K562 (cell line): Measurements from ENCODE around the gene PSMC3IP. TPM values are rescaled to one million over a fixed set of nuclear protein-coding genes. Genes with fewer than 3 reads are reported as not detected.

Experiments used
- ATAC-seq: fragments of 200-7000 bp; cut with Tn5 transposase; 3 replicates; pipeline ENCODE4 v1.9.1; 2020; ENCODE audit warnings: moderate library complexity
- BruUV-seq: library from RNA; stranded (reverse); fragments of 400-500 nt; replicated peaks from 2 replicates; lab custom pipeline; 2021; lab: Mats Ljungman, UMichigan
- CTCF ChIA-PET: fragments of 300-600 bp; formaldehyde crosslinking; extraction: SDS; loops from one replicate; lab custom pipeline; 2021; ENCODE audit warnings: low intra/inter-chr PET ratio; lab: Yijun Ruan, JAX
- POLR2A ChIA-PET: fragments of 300-600, 350-650 bp; sonication (Branson Sonifier 250); formaldehyde crosslinking; extraction: SDS; loops from one replicate; lab custom pipeline; 2021; ENCODE audit warnings: antibody characterized with exemption, inconsistent platforms; lab: Yijun Ruan, JAX
- DNase-seq, 4 experiments: peaks; one replicate each; pipeline versions ENCODE4 v3.0.0 to v3.0.0-alpha.2; 2011 to 2018; ENCODE audit warnings: low spot score in 3 of 4, mixed read lengths in 3 of 4; ENCODE audit errors: extremely low read depth in 1 of 4
- FAIRE-seq: peaks from 2 replicates; lab custom pipeline; 2011; peaks lifted over from hg19 to GRCh38; lab: Jason Lieb, UNC
- H2AFZ ChIP-seq: 2 replicates; pipeline ENCODE4 v1.6.0; 2011; ENCODE audit warnings: low read depth, low read length, control low read depth, inconsistent platforms
- H3K27ac ChIP-seq: fragments of 200-600 bp; 3 replicates; pipeline ENCODE4 v1.8.0; 2011; ENCODE audit warnings: low read depth, mild to moderate bottlenecking, control low read depth, inconsistent platforms, low read length, moderate library complexity, mixed read lengths; ENCODE audit errors: extremely low read depth
- H3K27me3 ChIP-seq, 2 experiments: fragments of 300-600 bp in 1 of 2; 2 replicates in 1 of 2; 3 replicates in 1 of 2; pipeline versions ENCODE4 v1.6.0 to v1.8.0; 2011; ENCODE audit warnings: inconsistent platforms in 2 of 2, low read length in 2 of 2, mild to moderate bottlenecking in 1 of 2, mixed read lengths in 1 of 2, moderate library complexity in 1 of 2; ENCODE audit not compliant: control insufficient read depth in 2 of 2, insufficient read depth in 2 of 2
- H3K36me3 ChIP-seq: fragments of 300-600 bp; 3 replicates; pipeline ENCODE4 v1.8.0; 2011; ENCODE audit warnings: mild to moderate bottlenecking, low read length, inconsistent platforms; ENCODE audit not compliant: control insufficient read depth, insufficient read depth
- H3K4me1 ChIP-seq, 2 experiments: fragments of 200-600 bp in 1 of 2; replicated peaks in 1 of 2; 2 replicates in 1 of 2; 3 replicates in 1 of 2; pipeline versions ENCODE4 v1.5.1 to v1.8.0; 2011; ENCODE audit warnings: inconsistent platforms in 2 of 2, low read length in 2 of 2, mild to moderate bottlenecking in 1 of 2, mixed read lengths in 1 of 2, moderate library complexity in 1 of 2; ENCODE audit not compliant: control insufficient read depth in 2 of 2, insufficient read depth in 2 of 2
- H3K4me2 ChIP-seq: 2 replicates; pipeline ENCODE4 v1.6.1; 2011; ENCODE audit warnings: low read length, control low read depth, inconsistent platforms, mixed read lengths; ENCODE audit not compliant: insufficient read depth
- H3K4me3 ChIP-seq: fragments of 200-600 bp; sonication (generic), shearing (Covaris generic); 2 replicates; pipeline ENCODE4 v1.5.1; 2016; ENCODE audit warnings: control low read depth, inconsistent platforms
- H3K79me2 ChIP-seq: fragments of 200-600 bp; 3 replicates; pipeline ENCODE4 v1.8.0; 2011; ENCODE audit warnings: low read length, inconsistent platforms; ENCODE audit not compliant: control insufficient read depth, insufficient read depth
- H3K9ac ChIP-seq, 2 experiments: 2 replicates each; pipeline versions ENCODE4 v1.6.0 to v1.6.1; 2011; ENCODE audit warnings: low read depth in 2 of 2, low read length in 2 of 2, control low read depth in 1 of 2, inconsistent platforms in 1 of 2, mild to moderate bottlenecking in 1 of 2, mixed read lengths in 1 of 2; ENCODE audit not compliant: insufficient read depth in 1 of 2
- H3K9me1 ChIP-seq: one replicate; pipeline ENCODE4 v1.6.0; 2011; ENCODE audit warnings: inconsistent platforms, mild to moderate bottlenecking, low read length, moderate library complexity; ENCODE audit not compliant: control insufficient read depth, insufficient read depth
- H3K9me3 ChIP-seq: replicated peaks from 2 replicates; pipeline ENCODE4 v1.5.1; 2011; ENCODE audit warnings: low read depth, low read length, inconsistent platforms; ENCODE audit not compliant: control insufficient read depth, insufficient read depth
- H4K20me1 ChIP-seq: replicated peaks from 2 replicates; pipeline ENCODE4 v1.6.1; 2011; ENCODE audit warnings: low read length, inconsistent platforms, mixed read lengths; ENCODE audit not compliant: control insufficient read depth, insufficient read depth
- CBX8 ChIP-seq: fragments of 200-600 bp; sonication (generic); IDR thresholded peaks from 2 replicates; pipeline ENCODE4 v1.6.1; 2012; ENCODE audit warnings: borderline replicate concordance, mixed run types, low read depth, mild to moderate bottlenecking, moderate library complexity, mixed read lengths, low read length, control low read depth, inconsistent platforms; ENCODE audit not compliant: poor library complexity, severe bottlenecking; ENCODE audit errors: extremely low read depth
- CHCHD3 ChIP-seq: fragments of 250-450 bp; sonication (Bioruptor Pico); IDR thresholded peaks from 2 replicates; pipeline ENCODE4 v2.1.2; 2022; ENCODE audit warnings: mild to moderate bottlenecking
- EP300 ChIP-seq: IDR thresholded peaks from 2 replicates; pipeline ENCODE4 v1.6.1; 2012; ENCODE audit warnings: low read length, improper control_type of control experiment
- EWSR1 ChIP-seq: fragments of 450-650 bp; IDR thresholded peaks from 2 replicates; pipeline ENCODE4 v1.6.1; 2018; ENCODE audit warnings: borderline replicate concordance, mild to moderate bottlenecking, low read depth, moderate library complexity; ENCODE audit not compliant: partially characterized antibody
- IRF2 ChIP-seq: sonication (generic); formaldehyde crosslinking; IDR thresholded peaks from 2 replicates; pipeline ENCODE4 v1.8.1; 2022; ENCODE audit warnings: mild to moderate bottlenecking, missing genetic modification reagents
- JUN ChIP-seq, 2 experiments: sonication (generic) in 1 of 2; formaldehyde crosslinking in 1 of 2; IDR thresholded peaks; 2 replicates each; pipeline versions ENCODE4 v1.6.1 to v1.8.0; 2012 to 2022; ENCODE audit warnings: borderline replicate concordance in 2 of 2, mild to moderate bottlenecking in 2 of 2, improper control_type of control experiment in 1 of 2, low read depth in 1 of 2, low read length in 1 of 2, missing genetic modification reagents in 1 of 2
- MEF2A ChIP-seq: IDR thresholded peaks from 2 replicates; pipeline ENCODE4 v1.6.1; 2011; ENCODE audit warnings: low read depth, mild to moderate bottlenecking, low read length, moderate library complexity; ENCODE audit not compliant: control insufficient read depth
- NR2C1 ChIP-seq, 2 experiments: fragments of 450-650 bp; IDR thresholded peaks; 2 replicates each; pipeline ENCODE4 v1.6.1; 2017; ENCODE audit warnings: mild to moderate bottlenecking in 2 of 2, antibody characterized with exemption in 1 of 2, inconsistent platforms in 1 of 2, missing compliant biosample characterization in 1 of 2, missing genetic modification characterization in 1 of 2
- SIX5 ChIP-seq, 2 experiments: IDR thresholded peaks; 2 replicates each; pipeline ENCODE4 v1.6.1; 2011; ENCODE audit warnings: low read length in 2 of 2, borderline replicate concordance in 1 of 2, low read depth in 1 of 2, mild to moderate bottlenecking in 1 of 2, moderate library complexity in 1 of 2; ENCODE audit not compliant: insufficient read depth in 1 of 2
- ZNF121 ChIP-seq: sonication (generic); formaldehyde crosslinking; conservative IDR thresholded peaks from 2 replicates; pipeline ENCODE4 v1.8.0; 2022; ENCODE audit warnings: missing genetic modification reagents
- ZNF57 ChIP-seq: fragments of 450-650 bp; formaldehyde crosslinking; IDR thresholded peaks from 2 replicates; pipeline ENCODE4 v1.4.0; 2020; ENCODE audit warnings: mild to moderate bottlenecking, moderate library complexity
- WGBS: fragments of 100-300 bp; shearing (Covaris generic); methylation state at CpG from one replicate; pipeline ENCODE4 v1.1.6; 2016; ENCODE audit warnings: low coverage, mixed read lengths; ENCODE audit not compliant: insufficient coverage; ENCODE audit errors: missing lambda C conversion rate; 5-methylcytosine and 5-hydroxymethylcytosine counted together
- in situ Hi-C: fragments of 300-500 bp; cut with MboI; formaldehyde crosslinking; loops from 4 replicates; pipeline ENCODE4 v1.15.0; 2018; ENCODE audit warnings: inconsistent platforms, mixed read lengths
- intact Hi-C: fragments of 100-400 bp; cut with micrococcal nuclease; formaldehyde crosslinking; loops from 2 replicates; pipeline ENCODE4 v1.14.2; 2022
- polyA plus RNA-seq, 8 experiments: library from polyadenylated mRNA; depleted of rRNA in 4 of 8; stranded (reverse) in 5 of 8; unstranded in 3 of 8; fragments of >200 nt; fragmentation: Nextera tagmentation in 2 of 8; fragmentation: Illumina TruSeq in 1 of 8; extraction: Ambion mirVana in 2 of 8; extraction: Trizol in 1 of 8; gene quantifications; 2 replicates each; pipeline versions ENCODE4 v1.2.1 to v1.2.3, GENCODE V29; 2011 to 2014; ENCODE audit warnings: inconsistent platforms in 1 of 8, missing spikeins in 1 of 8
- total RNA-seq, 7 experiments: library from RNA; depleted of rRNA in 6 of 7; stranded (reverse); fragments of >200 nt in 6 of 7; fragmentation: Illumina TruSeq in 2 of 7; extraction: Trizol in 2 of 7; gene quantifications; 2 replicates each; pipeline versions ENCODE4 v1.2.1 to v1.2.3, GENCODE V29; 2011 to 2021; ENCODE audit warnings: low replicate concordance in 1 of 7
- TF ChIP-seq, protein P1 (sequence below): IDR thresholded peaks from 3 replicates; pipeline ENCODE4 v1.6.1; 2011; ENCODE audit warnings: borderline replicate concordance, mild to moderate bottlenecking, moderate library complexity; ENCODE audit not compliant: insufficient read length; ENCODE audit errors: extremely low read depth
- TF ChIP-seq, protein P2 (sequence below): sonication (generic); formaldehyde crosslinking; IDR thresholded peaks from 2 replicates; pipeline ENCODE4 v1.8.1; 2023; ENCODE audit warnings: mild to moderate bottlenecking, missing genetic modification reagents

Gene PSMC3IP
- total and polyA plus RNA-seq, 9 of the 15 experiments (the other 6 are each of a cell fraction or from before 2014, with no cell fraction given) = 13.8 to 65.6 (median 32.8) TPM

DNA sequence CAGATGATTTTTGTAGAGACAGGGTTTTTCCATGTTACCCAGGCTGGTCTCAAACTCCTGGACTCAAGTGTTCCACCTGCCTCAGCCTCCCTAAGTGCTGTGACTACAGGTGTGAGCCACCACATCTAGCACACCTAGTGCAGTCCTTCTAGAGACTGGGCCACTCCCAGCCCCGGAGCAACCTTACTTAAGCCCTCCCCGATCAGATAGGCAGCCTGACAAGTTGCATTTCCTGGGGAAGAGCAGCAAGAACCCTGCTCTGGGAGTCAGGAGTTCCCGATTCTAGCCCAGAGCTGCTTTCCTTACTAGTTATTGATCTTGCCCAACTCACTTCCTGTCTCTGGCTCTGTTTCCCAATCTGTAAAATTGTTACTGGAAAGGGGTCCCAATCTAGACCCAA, 48.5 kb downstream of the PSMC3IP start:
- no peak for FAIRE-seq
- H3K9ac ChIP-seq = peak overlapping the region in 1 of 2 experiments; percentile 45; a peak in 1 of 4 replicates
- H3K27ac ChIP-seq = no peak overlapping the region
- H2AFZ ChIP-seq = no peak overlapping the region
- intact Hi-C loops (no loop called here), in situ Hi-C loops (loop anchor here (5.0 kb wide), 2 partner anchors 107 to 207 kb away; partner anchors contain the start of gene CAVIN1)
- H3K4me2 ChIP-seq = no peak overlapping the region
- no peak for DNase-seq
- WGBS = 9% methylated on average over 3 of the region's 3 CpGs
- no peak overlapping the region for H3K4me3 ChIP-seq
- H3K36me3 ChIP-seq = no peaks in the 10 kb centered on the region
- H3K4me1 ChIP-seq = peaks cover 31 to 60% of the 10 kb centered on the region in 2 experiments
- ATAC-seq = no peak
- H3K27me3 ChIP-seq = no peaks in the 10 kb centered on the region
- no peaks in the 10 kb centered on the region for H4K20me1 ChIP-seq
- BruUV-seq = no TSS peak
- no peaks in the 10 kb centered on the region; the same call in 2 of the 3 replicates for H3K79me2 ChIP-seq
- CTCF ChIA-PET = interaction anchor here (0.8 kb wide), 1 partner anchor 217 kb away, joined by 3 read pairs; no protein-coding TSS in a partner anchor
- H3K9me3 ChIP-seq = no peaks in the 10 kb centered on the region
- POLR2A ChIA-PET = no interaction called here
- TF ChIP-seq, protein P1, sequence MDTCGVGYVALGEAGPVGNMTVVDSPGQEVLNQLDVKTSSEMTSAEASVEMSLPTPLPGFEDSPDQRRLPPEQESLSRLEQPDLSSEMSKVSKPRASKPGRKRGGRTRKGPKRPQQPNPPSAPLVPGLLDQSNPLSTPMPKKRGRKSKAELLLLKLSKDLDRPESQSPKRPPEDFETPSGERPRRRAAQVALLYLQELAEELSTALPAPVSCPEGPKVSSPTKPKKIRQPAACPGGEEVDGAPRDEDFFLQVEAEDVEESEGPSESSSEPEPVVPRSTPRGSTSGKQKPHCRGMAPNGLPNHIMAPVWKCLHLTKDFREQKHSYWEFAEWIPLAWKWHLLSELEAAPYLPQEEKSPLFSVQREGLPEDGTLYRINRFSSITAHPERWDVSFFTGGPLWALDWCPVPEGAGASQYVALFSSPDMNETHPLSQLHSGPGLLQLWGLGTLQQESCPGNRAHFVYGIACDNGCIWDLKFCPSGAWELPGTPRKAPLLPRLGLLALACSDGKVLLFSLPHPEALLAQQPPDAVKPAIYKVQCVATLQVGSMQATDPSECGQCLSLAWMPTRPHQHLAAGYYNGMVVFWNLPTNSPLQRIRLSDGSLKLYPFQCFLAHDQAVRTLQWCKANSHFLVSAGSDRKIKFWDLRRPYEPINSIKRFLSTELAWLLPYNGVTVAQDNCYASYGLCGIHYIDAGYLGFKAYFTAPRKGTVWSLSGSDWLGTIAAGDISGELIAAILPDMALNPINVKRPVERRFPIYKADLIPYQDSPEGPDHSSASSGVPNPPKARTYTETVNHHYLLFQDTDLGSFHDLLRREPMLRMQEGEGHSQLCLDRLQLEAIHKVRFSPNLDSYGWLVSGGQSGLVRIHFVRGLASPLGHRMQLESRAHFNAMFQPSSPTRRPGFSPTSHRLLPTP = no peak
- TF ChIP-seq CHCHD3 (CRISPR knock-in tag) (no peak), EP300 (no peak), ZNF121 (CRISPR knock-in tag) (no peak), CBX8 (no peak), IRF2 (CRISPR knock-in tag) (no peak), JUN (IDR thresholded peaks at IDR 0.05; ENCODE audit: borderline replicate concordance, low read depth, low read length) (no peak), JUN (CRISPR knock-in tag; IDR thresholded peaks at IDR 0.05; ENCODE audit: borderline replicate concordance) (no peak), SIX5 (IDR thresholded peaks at IDR 0.05; ENCODE audit: borderline replicate concordance in 1 of 2, insufficient read depth in 1 of 2, low read depth in 1 of 2, low read length in 2 of 2) (no peak), NR2C1 (IDR thresholded peaks at IDR 0.05) (no peak), NR2C1 (tag; IDR thresholded peaks at IDR 0.05) (no peak), EWSR1 (no peak), ZNF57 (CRISPR knock-in tag) (no peak), MEF2A (no peak)
- TF ChIP-seq, protein P2, sequence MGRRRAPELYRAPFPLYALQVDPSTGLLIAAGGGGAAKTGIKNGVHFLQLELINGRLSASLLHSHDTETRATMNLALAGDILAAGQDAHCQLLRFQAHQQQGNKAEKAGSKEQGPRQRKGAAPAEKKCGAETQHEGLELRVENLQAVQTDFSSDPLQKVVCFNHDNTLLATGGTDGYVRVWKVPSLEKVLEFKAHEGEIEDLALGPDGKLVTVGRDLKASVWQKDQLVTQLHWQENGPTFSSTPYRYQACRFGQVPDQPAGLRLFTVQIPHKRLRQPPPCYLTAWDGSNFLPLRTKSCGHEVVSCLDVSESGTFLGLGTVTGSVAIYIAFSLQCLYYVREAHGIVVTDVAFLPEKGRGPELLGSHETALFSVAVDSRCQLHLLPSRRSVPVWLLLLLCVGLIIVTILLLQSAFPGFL (CRISPR knock-in tag) = no peak
- no peaks in the 10 kb centered on the region for H3K9me1 ChIP-seq
